Epithelial cell of proximal tubule (primary cell): Measurements from ENCODE around the gene SH2D7. TPM values are rescaled to one million over a fixed set of nuclear protein-coding genes. Genes with fewer than 3 reads are reported as not detected.

ENCODE experiments used
- DNase-seq: peaks from one replicate; pipeline ENCODE4 v3.0.0-alpha.2; 2011; ENCODE audit warnings: low read depth
- H3K4me3 ChIP-seq: 2 replicates; pipeline ENCODE4 v1.5.1; 2011; ENCODE audit warnings: low read depth, mild to moderate bottlenecking, low read length
- CTCF ChIP-seq: conservative IDR thresholded peaks from 2 replicates; pipeline ENCODE4 v1.5.1; 2012; ENCODE audit warnings: low read depth, mild to moderate bottlenecking, low read length
- total RNA-seq: library from RNA; depleted of rRNA; stranded (reverse); fragments of >200 nt; gene quantifications from 2 replicates; pipeline ENCODE4 v1.2.3, GENCODE V29; 2015

Gene SH2D7
- total RNA-seq, 1 donor from 2014 or later, result not detected

GRCh38 chr15:78049691-78050440 is 42.5 kb upstream of the SH2D7 start:
- no peak for TF ChIP-seq CTCF
- no peak overlapping the region for H3K4me3 ChIP-seq
- DNase-seq, result no peak

GRCh38 chr15:78050441-78050809 is 41.9 kb upstream of the SH2D7 start:
- TF ChIP-seq CTCF, result no peak
- no peak overlapping the region for H3K4me3 ChIP-seq
- DNase-seq, result no peak

- DNase-seq, result no peak
- H3K4me3 ChIP-seq, result no peak overlapping the region
- TF ChIP-seq CTCF, result no peak
Observed at GRCh38 chr15:78050826-78051225, 41.5 kb upstream of the SH2D7 start.

GRCh38 chr15:78051596-78051995 is 40.8 kb upstream of the SH2D7 start:
- no peak for DNase-seq
- H3K4me3 ChIP-seq, result no peak overlapping the region
- no peak for TF ChIP-seq CTCF

- no peak for TF ChIP-seq CTCF
- no peak overlapping the region for H3K4me3 ChIP-seq
- no peak for DNase-seq
Observed at GRCh38 chr15:78052001-78052401, 40.4 kb upstream of the SH2D7 start.

GRCh38 chr15:78052545-78052944 is 39.8 kb upstream of the SH2D7 start:
- DNase-seq, result no peak
- no peak for TF ChIP-seq CTCF

GRCh38 chr15:78054518-78054917 is 37.8 kb upstream of the SH2D7 start:
- no peak for DNase-seq
- no peak overlapping the region for H3K4me3 ChIP-seq

More at GRCh38 chr15:78052545-78052944, 39.8 kb upstream of the SH2D7 start:
- H3K4me3 ChIP-seq, result no peak overlapping the region

More at GRCh38 chr15:78054518-78054917, 37.8 kb upstream of the SH2D7 start:
- TF ChIP-seq CTCF, result no peak
